PC-3 (cell line): ENCODE measurements around the gene KIF17.

Experiments
- EZH2 ChIP-seq: fragments of 300-600 bp; sonication (generic); IDR thresholded peaks from one replicate; pipeline ENCODE4 v1.6.1; 2017; ENCODE audit warnings: antibody characterized with exemption, mild to moderate bottlenecking, low read length; ENCODE audit not compliant: unreplicated experiment
- EZH2phosphoT487 ChIP-seq: fragments of 300-600 bp; sonication (generic); IDR thresholded peaks from 2 replicates; pipeline ENCODE4 v1.6.1; 2018; ENCODE audit warnings: mild to moderate bottlenecking, antibody characterized with exemption, low read length, borderline replicate concordance
- TF ChIP-seq, protein P1 (sequence below): fragments of 300-600 bp; sonication (generic); conservative IDR thresholded peaks from 2 replicates; pipeline ENCODE4 v1.5.1; 2017; ENCODE audit warnings: antibody characterized with exemption, low read depth, mild to moderate bottlenecking, low read length

DNA sequence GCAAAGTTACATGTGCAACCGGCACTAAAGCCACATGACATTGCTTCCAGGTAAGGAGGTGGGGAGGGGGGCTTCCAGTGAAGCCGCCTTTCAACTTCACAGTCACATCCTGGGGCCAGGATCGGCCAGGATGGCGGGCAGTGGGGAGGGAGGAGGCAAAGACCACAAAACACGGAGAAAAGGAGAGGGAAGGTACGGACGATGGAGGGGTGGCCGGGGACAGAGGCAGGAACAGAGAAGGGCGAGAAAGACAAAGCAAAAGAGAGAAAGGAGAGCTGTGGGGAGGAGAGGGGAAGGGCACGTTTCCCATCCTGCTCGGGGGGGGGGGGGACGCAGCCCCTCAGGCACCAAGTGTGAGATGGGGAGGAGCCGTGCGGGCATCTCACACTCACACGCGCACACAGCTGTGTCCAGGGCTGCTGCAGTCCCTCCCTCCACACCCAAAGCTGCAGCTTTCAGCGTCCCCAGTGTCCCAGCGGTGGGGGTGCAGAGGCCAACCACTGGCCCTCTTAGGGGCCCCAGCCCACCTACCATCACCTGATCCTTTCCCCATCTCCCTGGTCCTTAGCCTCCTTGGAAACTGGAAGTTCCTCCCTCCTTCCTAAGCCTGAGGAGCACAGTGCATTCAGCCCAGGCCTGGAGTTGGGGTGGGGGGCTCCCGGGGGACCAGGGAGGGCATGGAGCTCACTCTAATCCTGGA, 12.3 kb upstream of the KIF17 start:
- TF ChIP-seq, protein P1, sequence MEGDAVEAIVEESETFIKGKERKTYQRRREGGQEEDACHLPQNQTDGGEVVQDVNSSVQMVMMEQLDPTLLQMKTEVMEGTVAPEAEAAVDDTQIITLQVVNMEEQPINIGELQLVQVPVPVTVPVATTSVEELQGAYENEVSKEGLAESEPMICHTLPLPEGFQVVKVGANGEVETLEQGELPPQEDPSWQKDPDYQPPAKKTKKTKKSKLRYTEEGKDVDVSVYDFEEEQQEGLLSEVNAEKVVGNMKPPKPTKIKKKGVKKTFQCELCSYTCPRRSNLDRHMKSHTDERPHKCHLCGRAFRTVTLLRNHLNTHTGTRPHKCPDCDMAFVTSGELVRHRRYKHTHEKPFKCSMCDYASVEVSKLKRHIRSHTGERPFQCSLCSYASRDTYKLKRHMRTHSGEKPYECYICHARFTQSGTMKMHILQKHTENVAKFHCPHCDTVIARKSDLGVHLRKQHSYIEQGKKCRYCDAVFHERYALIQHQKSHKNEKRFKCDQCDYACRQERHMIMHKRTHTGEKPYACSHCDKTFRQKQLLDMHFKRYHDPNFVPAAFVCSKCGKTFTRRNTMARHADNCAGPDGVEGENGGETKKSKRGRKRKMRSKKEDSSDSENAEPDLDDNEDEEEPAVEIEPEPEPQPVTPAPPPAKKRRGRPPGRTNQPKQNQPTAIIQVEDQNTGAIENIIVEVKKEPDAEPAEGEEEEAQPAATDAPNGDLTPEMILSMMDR = no peak
- TF ChIP-seq EZH2phosphoT487 (no peak), EZH2 (no peak)
